K562 (cell line): ENCODE results near the gene IRF2BP1. TPM values are rescaled to one million over a fixed set of nuclear protein-coding genes. Genes with fewer than 3 reads are reported as not detected.
A peak's percentile ranks its signal among the peaks of the same experiment; 100 is the strongest.

ENCODE experiments used
- BACH1 ChIP-seq: fragments of 200-800 bp; sonication (Bioruptor generic); IDR thresholded peaks from 2 replicates; pipeline ENCODE4 v1.6.1; 2016; ENCODE audit warnings: missing genetic modification characterization, missing compliant biosample characterization
- BRF1 ChIP-seq: IDR thresholded peaks from 3 replicates; pipeline ENCODE4 v1.6.1; 2011; ENCODE audit warnings: borderline replicate concordance, mild to moderate bottlenecking; ENCODE audit not compliant: insufficient read length; ENCODE audit errors: extremely low read depth
- BRF2 ChIP-seq: IDR thresholded peaks from 3 replicates; pipeline ENCODE4 v1.6.1; 2011; ENCODE audit warnings: borderline replicate concordance, mild to moderate bottlenecking; ENCODE audit not compliant: insufficient read length, insufficient read depth
- C11orf30 ChIP-seq: fragments of 450-650 bp; IDR thresholded peaks from 2 replicates; pipeline ENCODE4 v1.6.1; 2016; ENCODE audit warnings: low read depth, mild to moderate bottlenecking
- KDM4B ChIP-seq, 2 experiments: fragments of 450-650 bp in 1 of 2; sonication (generic) in 1 of 2; IDR thresholded peaks; 2 replicates each; pipeline ENCODE4 v1.6.1; 2016 to 2017; ENCODE audit warnings: borderline replicate concordance in 2 of 2, antibody characterized with exemption in 1 of 2, low read depth in 1 of 2, mild to moderate bottlenecking in 1 of 2
- MXD1 ChIP-seq: fragments of 250-450 bp; sonication (Bioruptor Pico); IDR thresholded peaks from 2 replicates; pipeline ENCODE4 v1.8.0; 2021; ENCODE audit warnings: borderline replicate concordance, mild to moderate bottlenecking, moderate library complexity; ENCODE audit not compliant: poor library complexity, severe bottlenecking
- NR1H2 ChIP-seq: sonication (generic); formaldehyde crosslinking; IDR thresholded peaks from 2 replicates; pipeline ENCODE4 v1.4.0; 2020; ENCODE audit warnings: mild to moderate bottlenecking, missing genetic modification reagents
- SIN3B ChIP-seq: fragments of 450-650 bp; IDR thresholded peaks from 2 replicates; pipeline ENCODE4 v1.6.1; 2017; ENCODE audit warnings: low read depth, mild to moderate bottlenecking, moderate library complexity
- SRF ChIP-seq, 2 experiments: fragments of 250-450, 450-650 bp in 1 of 2; sonication (Bioruptor Pico) in 1 of 2; sonication (generic) in 1 of 2; formaldehyde crosslinking; IDR thresholded peaks; 2 replicates each; pipeline versions ENCODE4 v1.5.0 to v1.5.1; 2020 to 2022; ENCODE audit warnings: mild to moderate bottlenecking in 1 of 2, missing genetic modification reagents in 1 of 2
- VEZF1 ChIP-seq: fragments of 200-800 bp; sonication (Bioruptor generic); IDR thresholded peaks from 2 replicates; pipeline ENCODE4 v1.6.1; 2017; ENCODE audit warnings: missing genetic modification characterization, missing compliant biosample characterization
- ZBTB40 ChIP-seq, 2 experiments: fragments of 450-650 bp in 1 of 2; sonication (generic) in 1 of 2; formaldehyde crosslinking in 1 of 2; IDR thresholded peaks; 2 replicates each; pipeline versions ENCODE4 v1.7.1 to v1.9.0; 2016 to 2022; ENCODE audit warnings: inconsistent platforms in 1 of 2, mild to moderate bottlenecking in 1 of 2, missing genetic modification reagents in 1 of 2
- ZNF165 ChIP-seq: fragments of 250-450 bp; sonication (Bioruptor Pico); IDR thresholded peaks from 2 replicates; pipeline ENCODE4 v1.4.0; 2020; ENCODE audit warnings: borderline replicate concordance
- polyA plus RNA-seq, 8 experiments: library from polyadenylated mRNA; depleted of rRNA in 4 of 8; stranded (reverse) in 5 of 8; unstranded in 3 of 8; fragments of >200 nt; fragmentation: Nextera tagmentation in 2 of 8; fragmentation: Illumina TruSeq in 1 of 8; extraction: Ambion mirVana in 2 of 8; extraction: Trizol in 1 of 8; gene quantifications; 2 replicates each; pipeline versions ENCODE4 v1.2.1 to v1.2.3, GENCODE V29; 2011 to 2014; ENCODE audit warnings: inconsistent platforms in 1 of 8, missing spikeins in 1 of 8
- total RNA-seq, 7 experiments: library from RNA; depleted of rRNA in 6 of 7; stranded (reverse); fragments of >200 nt in 6 of 7; fragmentation: Illumina TruSeq in 2 of 7; extraction: Trizol in 2 of 7; gene quantifications; 2 replicates each; pipeline versions ENCODE4 v1.2.1 to v1.2.3, GENCODE V29; 2011 to 2021; ENCODE audit warnings: low replicate concordance in 1 of 7

The IRF2BP1 gene
- total and polyA plus RNA-seq, 9 of the 15 experiments (the other 6 are each of a cell fraction or from before 2014, with no cell fraction given) = 0.61 to 35.9 (median 3.5) TPM

GRCh38 chr19:45863840-45864628 lies 21.9 kb downstream of the IRF2BP1 start, which contains the start of gene FOXA3 (continued):
- TF ChIP-seq VEZF1 (CRISPR knock-in tag) = peak; percentile 99
- TF ChIP-seq SIN3B = no peak
- TF ChIP-seq NR1H2 (CRISPR knock-in tag) = no peak
- TF ChIP-seq MXD1 = no peak
- no peak for TF ChIP-seq C11orf30
- no peak for TF ChIP-seq BACH1
- 0 out of 4 replicates have a peak, but pooled peaks of 1 of the 2 experiments have one; percentile 15 for TF ChIP-seq SRF (CRISPR knock-in tag; IDR thresholded peaks at IDR 0.05)
- TF ChIP-seq ZBTB40 (IDR thresholded peaks at IDR 0.05) = no peak
- no peak for TF ChIP-seq ZBTB40 (CRISPR knock-in tag; IDR thresholded peaks at IDR 0.05)
- TF ChIP-seq BRF1 = no peak
- TF ChIP-seq BRF2 = no peak
- TF ChIP-seq KDM4B (IDR thresholded peaks at IDR 0.05; ENCODE audit: borderline replicate concordance in 2 of 2, low read depth in 1 of 2) = no peak
- no peak for TF ChIP-seq ZNF165 (CRISPR knock-in tag)
